22Rv1 (cell line): Measurements from ENCODE around the gene TP73.
A peak's percentile ranks its signal among the peaks of the same experiment; 100 is the strongest.
"Not testable (repeated sequence)": the region's sequence is repeated elsewhere in the genome, so short reads cannot be mapped to it uniquely, and the experiment has no call there.

Source experiments
- H3K27ac ChIP-seq: fragments of 450-650 bp; 2 replicates; pipeline ENCODE4 v1.5.1; 2017
- ZFX ChIP-seq: fragments of 450-650 bp; IDR thresholded peaks from 2 replicates; pipeline ENCODE4 v1.6.1; 2017; ENCODE audit warnings: antibody characterized with exemption, borderline replicate concordance
- TF ChIP-seq, protein P1 (sequence below): fragments of 450-650 bp; IDR thresholded peaks from 2 replicates; pipeline ENCODE4 v1.5.1; 2017; ENCODE audit warnings: mild to moderate bottlenecking

Gene TP73

DNA sequence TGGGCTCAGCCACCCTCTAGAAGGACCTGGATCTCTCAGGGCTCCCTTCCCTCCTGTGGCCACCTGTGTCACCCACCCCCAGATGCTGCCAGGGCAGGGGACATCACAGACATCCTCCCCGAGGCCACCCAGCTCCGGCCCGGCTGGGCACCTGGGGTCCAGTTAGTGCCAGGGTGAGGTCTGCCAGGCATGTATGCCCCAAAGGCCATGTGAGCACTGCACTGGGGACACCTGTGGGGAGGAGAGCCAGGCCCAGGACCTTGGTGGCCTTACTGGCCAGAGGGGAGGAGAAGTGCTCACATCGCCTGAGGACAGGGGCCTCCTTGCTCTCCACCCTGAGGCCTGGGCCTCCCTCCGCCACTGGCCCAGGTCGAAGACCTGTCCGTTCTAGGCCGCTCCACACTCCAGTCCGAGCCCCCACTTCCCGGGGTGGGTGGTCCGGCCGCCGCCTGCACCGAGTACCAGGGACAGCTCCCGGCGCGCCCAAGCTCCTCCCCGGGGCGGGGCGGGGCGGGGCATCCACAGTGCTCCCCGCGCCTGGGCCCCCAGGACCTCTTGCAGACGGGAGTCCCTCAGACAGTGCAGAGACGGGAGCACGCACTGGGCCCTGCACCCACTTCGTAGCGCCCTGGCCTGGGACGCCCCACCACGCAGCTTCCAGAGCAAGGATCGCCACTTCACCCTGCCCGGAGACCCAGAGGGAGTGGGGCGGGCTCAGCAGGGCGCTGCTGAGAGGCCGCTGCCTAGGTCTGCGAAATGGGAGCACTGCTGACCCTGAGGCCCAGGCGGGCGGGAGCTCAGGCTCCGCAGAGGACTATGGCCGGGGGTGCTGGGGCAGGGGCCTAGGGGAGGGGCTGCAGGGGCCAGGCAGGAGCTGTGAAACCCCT is 65.6 kb downstream of the TP73 start:
- TF ChIP-seq, protein P1, sequence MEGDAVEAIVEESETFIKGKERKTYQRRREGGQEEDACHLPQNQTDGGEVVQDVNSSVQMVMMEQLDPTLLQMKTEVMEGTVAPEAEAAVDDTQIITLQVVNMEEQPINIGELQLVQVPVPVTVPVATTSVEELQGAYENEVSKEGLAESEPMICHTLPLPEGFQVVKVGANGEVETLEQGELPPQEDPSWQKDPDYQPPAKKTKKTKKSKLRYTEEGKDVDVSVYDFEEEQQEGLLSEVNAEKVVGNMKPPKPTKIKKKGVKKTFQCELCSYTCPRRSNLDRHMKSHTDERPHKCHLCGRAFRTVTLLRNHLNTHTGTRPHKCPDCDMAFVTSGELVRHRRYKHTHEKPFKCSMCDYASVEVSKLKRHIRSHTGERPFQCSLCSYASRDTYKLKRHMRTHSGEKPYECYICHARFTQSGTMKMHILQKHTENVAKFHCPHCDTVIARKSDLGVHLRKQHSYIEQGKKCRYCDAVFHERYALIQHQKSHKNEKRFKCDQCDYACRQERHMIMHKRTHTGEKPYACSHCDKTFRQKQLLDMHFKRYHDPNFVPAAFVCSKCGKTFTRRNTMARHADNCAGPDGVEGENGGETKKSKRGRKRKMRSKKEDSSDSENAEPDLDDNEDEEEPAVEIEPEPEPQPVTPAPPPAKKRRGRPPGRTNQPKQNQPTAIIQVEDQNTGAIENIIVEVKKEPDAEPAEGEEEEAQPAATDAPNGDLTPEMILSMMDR = no peak
- no peak for TF ChIP-seq ZFX
- no peak overlapping the region for H3K27ac ChIP-seq

DNA sequence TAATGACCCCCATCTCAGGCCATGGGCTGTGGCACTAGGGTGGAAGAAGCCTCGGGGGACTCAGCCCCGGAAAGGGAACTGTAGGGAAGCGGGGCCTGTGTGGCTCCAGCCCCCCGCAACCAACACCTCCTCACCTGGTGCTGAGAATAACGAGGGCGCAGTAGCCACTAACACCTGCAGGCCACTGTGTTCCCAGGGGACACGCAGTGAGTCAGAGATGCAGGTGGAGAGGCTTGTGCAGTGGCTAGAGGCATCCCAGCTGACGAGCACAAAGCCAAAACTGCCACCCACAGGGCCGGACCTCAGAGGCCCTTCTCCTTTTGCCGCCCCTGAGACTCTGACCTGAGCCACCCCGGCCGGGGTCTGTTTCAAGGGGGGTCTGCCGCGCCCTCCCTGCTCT is 66.4 kb downstream of the TP73 start:
- TF ChIP-seq ZFX = no peak
- TF ChIP-seq, protein P1 = no peak
- H3K27ac ChIP-seq = no peak overlapping the region

DNA sequence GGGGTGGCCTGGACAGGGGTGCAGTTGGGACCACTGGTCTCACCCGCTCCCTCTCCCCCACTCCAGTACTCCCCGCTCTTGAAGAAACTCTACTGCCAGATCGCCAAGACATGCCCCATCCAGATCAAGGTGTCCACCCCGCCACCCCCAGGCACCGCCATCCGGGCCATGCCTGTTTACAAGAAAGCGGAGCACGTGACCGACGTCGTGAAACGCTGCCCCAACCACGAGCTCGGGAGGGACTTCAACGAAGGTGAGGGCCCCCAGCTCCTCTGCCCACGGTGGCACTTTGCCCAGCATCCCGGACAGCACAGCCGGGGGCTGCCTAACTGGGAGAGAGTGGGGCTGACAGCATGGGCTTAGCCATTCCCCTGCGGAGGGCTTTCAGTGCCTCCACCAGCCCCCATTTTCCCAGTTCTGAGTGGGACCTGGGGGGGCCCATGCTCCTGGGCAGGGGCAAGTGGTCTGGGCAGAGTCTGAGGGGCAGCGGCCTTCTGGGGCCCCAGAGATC is 69.7 kb downstream of the TP73 start:
- TF ChIP-seq, protein P1 = no peak
- no peak for TF ChIP-seq ZFX
- H3K27ac ChIP-seq = no peak overlapping the region

DNA sequence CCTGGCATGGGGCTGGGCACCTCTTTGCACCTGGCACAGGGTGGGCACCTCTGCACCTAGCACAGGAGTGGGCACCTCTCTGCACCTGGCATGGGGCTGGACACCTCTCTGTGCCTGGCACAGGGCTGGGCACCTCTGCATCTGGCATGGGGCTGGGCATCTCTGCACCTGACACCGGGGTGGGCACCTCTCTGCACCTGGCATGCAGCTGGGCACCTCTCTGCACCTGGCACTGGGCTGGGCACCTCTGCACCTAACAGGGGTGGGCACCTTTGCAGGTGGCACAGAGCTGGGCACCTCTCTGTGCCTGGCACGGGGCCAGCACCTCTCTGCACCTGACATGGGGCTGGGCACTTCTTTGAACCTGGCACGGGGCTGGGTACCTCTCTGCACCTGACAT is 70.5 kb downstream of the TP73 start:
- TF ChIP-seq, protein P1 = no peak
- TF ChIP-seq ZFX = no peak
- H3K27ac ChIP-seq = no peak overlapping the region

DNA sequence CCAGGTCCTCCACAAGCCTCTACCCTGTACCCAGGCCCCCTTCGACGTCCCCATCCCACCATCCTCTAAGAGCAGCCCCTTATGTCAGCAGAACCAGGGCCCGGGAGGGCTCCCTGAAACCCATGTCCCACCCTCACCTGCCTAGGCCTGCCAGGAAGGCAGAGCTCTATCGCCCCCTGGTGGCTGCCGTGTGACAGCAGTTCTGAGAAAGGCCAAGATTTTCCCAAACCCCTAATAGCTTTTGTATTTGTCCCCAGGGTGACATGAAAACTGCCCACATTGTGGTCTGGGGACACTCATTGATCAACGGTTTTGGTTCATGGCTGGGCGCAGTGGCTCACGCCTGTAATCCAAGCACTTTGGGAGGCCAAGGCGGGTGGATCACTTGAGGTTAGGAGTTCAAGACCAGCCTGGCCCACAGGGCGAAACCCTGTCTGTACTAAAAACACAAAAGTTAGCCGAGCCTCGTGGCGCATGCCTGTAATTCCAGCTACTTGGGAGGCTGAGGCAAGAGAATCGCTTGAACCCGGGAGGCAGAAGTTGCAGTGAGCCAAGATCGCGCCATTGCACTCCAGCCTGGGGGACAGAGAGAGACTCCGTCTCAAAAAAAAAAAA is 72.2 kb downstream of the TP73 start:
- H3K27ac ChIP-seq = not testable (repeated sequence)
- TF ChIP-seq, protein P1 = peak; percentile 97

DNA sequence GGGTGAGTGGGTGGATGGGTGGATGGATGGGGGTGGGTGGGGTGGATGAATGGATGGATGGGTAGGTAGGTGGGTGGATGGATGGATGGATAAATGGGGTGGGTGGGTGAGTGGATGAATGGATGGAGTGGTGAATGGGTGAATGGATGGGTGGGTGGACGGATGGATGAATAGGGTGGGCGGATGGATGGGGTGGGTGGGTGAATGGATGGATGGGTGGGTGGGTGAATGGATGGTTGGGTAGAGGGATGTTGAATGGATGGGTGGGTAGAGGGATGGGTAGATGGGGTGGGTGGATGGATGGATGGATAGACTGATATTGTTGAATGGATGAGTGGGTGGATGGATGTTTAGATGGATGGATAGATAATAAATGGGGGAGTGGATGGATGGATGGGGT is 73.0 kb downstream of the TP73 start:
- no peak for TF ChIP-seq ZFX
- TF ChIP-seq, protein P1 = no peak
- H3K27ac ChIP-seq = no peak overlapping the region
